22Rv1 (cell line): ENCODE data around the gene RPS8.

Experiments
- ZFX ChIP-seq: fragments of 450-650 bp; IDR thresholded peaks from 2 replicates; pipeline ENCODE4 v1.6.1; 2017; ENCODE audit warnings: antibody characterized with exemption, borderline replicate concordance
- TF ChIP-seq, protein P1 (sequence below): fragments of 450-650 bp; IDR thresholded peaks from 2 replicates; pipeline ENCODE4 v1.5.1; 2017; ENCODE audit warnings: mild to moderate bottlenecking

DNA sequence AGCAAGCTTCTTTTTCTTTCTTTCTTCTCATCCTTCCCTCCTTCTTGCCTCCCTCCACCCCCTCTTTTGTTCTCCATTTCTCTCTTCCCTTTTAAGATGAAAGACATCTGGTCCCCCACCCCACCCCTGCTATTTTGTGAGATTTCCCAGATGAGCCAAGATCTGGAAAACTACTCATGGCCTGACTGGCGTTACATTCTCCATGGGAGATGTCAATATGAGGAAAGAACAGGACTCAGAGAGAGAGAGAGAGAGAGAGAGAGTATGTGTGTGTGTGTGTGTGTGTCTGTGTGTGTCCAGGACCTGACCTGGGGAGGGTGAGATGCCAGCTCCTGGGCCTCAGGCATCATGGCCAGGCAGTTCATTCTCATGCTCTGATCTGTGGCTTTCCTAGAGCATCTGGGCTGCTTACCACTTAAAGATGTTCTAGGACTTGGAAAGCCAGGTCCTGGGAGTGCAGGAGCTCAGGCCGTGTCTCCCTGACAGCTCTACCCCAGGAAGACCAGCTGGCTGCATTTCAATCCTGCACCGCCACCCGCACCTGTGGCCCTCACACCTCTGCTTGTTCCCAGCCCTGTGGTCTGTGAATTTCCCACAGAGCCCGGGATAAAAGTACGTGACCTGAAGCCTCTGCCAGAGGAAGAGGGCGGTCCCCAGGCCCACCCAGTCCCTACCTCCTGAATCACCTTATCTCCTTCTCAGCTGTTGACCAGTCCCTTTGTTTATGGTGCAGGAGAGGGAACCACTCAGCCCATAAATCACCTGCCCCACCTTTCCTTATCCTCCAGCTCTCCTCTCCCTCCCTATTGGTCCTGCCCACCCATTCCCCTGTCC is 15.8 kb downstream of the RPS8 start:
- TF ChIP-seq, protein P1, sequence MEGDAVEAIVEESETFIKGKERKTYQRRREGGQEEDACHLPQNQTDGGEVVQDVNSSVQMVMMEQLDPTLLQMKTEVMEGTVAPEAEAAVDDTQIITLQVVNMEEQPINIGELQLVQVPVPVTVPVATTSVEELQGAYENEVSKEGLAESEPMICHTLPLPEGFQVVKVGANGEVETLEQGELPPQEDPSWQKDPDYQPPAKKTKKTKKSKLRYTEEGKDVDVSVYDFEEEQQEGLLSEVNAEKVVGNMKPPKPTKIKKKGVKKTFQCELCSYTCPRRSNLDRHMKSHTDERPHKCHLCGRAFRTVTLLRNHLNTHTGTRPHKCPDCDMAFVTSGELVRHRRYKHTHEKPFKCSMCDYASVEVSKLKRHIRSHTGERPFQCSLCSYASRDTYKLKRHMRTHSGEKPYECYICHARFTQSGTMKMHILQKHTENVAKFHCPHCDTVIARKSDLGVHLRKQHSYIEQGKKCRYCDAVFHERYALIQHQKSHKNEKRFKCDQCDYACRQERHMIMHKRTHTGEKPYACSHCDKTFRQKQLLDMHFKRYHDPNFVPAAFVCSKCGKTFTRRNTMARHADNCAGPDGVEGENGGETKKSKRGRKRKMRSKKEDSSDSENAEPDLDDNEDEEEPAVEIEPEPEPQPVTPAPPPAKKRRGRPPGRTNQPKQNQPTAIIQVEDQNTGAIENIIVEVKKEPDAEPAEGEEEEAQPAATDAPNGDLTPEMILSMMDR = no peak
- TF ChIP-seq ZFX = no peak
